ENCODE results near the gene KNDC1. TPM values are rescaled to one million over a fixed set of nuclear protein-coding genes. Genes with fewer than 3 reads are reported as not detected.

The KNDC1 gene
- total RNA-seq, 4 donors from 2014 or later: 0.19 to 0.59 (median 0.39) TPM

DNA sequence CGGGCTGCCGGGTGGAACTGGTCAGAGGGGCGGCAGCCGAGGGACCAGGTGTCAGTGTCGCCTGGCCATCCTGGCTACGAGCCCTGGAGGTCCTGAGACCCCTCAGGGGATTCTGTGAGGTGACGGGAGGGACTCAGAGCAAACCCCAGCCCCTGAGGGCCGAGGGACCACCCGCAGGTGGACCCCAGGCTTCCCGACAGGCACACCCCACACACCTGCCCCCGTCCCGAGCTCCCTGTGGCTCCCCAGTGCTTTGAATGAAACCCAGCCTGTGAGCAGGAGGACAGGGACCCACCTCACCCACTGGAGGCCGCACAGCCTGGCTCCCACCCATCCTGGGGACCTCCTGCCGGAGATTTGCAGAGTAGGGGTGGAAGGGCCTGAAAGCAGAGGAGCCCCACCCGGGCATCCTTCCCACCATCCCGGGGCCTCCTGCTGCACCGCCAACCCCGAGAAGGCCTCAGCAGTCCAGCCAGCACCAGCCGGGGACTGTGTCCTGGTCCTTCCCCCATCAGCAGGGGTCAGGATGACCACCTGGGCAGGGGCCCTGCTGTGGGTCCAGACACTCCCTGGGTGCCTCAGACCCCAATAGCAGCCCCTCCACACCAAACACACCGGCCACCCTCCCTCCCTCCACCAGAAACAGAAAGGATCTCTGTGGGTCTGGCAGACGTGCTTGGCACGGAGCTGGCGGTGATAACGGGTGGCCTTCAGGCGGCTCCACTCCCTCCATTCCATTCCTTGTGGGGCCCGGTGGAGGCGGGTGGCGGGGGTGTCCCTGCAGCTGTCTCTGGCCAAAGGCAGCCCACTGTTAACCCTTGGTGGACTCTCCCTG is 91.6 kb downstream of the KNDC1 start:
- DNase-seq (ENCODE audit: low spot score in 2 of 2): no peak
- no peak for TF ChIP-seq CTCF (IDR thresholded peaks at IDR 0.05)
- no peak for TF ChIP-seq POLR2A (IDR thresholded peaks at IDR 0.05)
- H3K4me3 ChIP-seq (ENCODE audit: low read depth, poor library complexity, severe bottlenecking): no peak overlapping the region
- 56 to 57% methylated on average over 14 to 23 of the region's 28 CpGs for WGBS, 2 donors
- intact Hi-C loops (cut with DNase I; ENCODE audit: low total_unique reads): no loop called here

GRCh38 chr10:133252223-133252552 is 92.2 kb downstream of the KNDC1 start:
- TF ChIP-seq POLR2A (IDR thresholded peaks at IDR 0.05) (no peak), CTCF (IDR thresholded peaks at IDR 0.05) (no peak)
- intact Hi-C loops (cut with DNase I; ENCODE audit: low total_unique reads): no loop called here
- WGBS, 2 donors: 74 to 82% methylated on average over 11 to 12 of the region's 12 CpGs
- H3K4me3 ChIP-seq (ENCODE audit: low read depth, poor library complexity, severe bottlenecking): no peak overlapping the region
- DNase-seq (ENCODE audit: low spot score in 2 of 2): no peak

GRCh38 chr10:133253361-133253955 is 93.4 kb downstream of the KNDC1 start:
- TF ChIP-seq POLR2A (IDR thresholded peaks at IDR 0.05) (no peak), CTCF (IDR thresholded peaks at IDR 0.05) (no peak)
- 82 to 86% methylated on average over 22 of the region's 22 CpGs for WGBS, 2 donors
- no peak overlapping the region for H3K4me3 ChIP-seq (ENCODE audit: low read depth, poor library complexity, severe bottlenecking)
- intact Hi-C loops (cut with DNase I; ENCODE audit: low total_unique reads): no loop called here
- DNase-seq (ENCODE audit: low spot score in 2 of 2): no peak

- TF ChIP-seq POLR2A (IDR thresholded peaks at IDR 0.05): no peak
- no peak for TF ChIP-seq CTCF (IDR thresholded peaks at IDR 0.05)
- intact Hi-C loops (cut with DNase I; ENCODE audit: low total_unique reads): no loop called here
- WGBS, 2 donors: 56% methylated on average over 13 of the region's 13 CpGs
- DNase-seq (ENCODE audit: low spot score in 2 of 2): no peak
- no peak overlapping the region for H3K4me3 ChIP-seq (ENCODE audit: low read depth, poor library complexity, severe bottlenecking)
Measured at GRCh38 chr10:133254421-133255120, 94.6 kb downstream of the KNDC1 start.

DNA sequence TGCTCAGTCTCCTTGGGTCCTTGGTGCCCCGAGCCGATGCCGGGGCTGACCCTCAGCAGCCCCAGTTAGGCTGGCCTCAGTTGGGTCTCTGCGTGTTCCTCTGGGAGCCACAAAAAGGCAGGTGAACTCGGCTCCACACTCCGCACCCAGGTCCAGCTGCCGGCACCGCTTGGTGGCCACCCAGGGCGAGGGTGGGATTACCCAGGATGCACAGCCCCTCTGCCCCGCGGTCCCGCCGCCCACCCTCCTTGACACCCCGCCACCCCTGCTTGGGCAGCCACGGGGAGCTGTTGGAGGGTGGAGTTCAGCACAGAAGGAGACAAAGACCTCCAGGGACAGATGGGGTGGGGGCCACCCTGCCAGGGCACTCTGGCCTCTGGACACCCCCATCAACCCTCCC is 95.3 kb downstream of the KNDC1 start:
- intact Hi-C loops (cut with DNase I; ENCODE audit: low total_unique reads): no loop called here
- no peak for DNase-seq (ENCODE audit: low spot score in 2 of 2)
- no peak for TF ChIP-seq POLR2A (IDR thresholded peaks at IDR 0.05)
- no peak for TF ChIP-seq CTCF (IDR thresholded peaks at IDR 0.05)
- WGBS, 2 donors: 88 to 94% methylated on average over 11 to 12 of the region's 15 CpGs
- no peak overlapping the region for H3K4me3 ChIP-seq (ENCODE audit: low read depth, poor library complexity, severe bottlenecking)
